HG03457 (cell line): ENCODE measurements around the gene SPACA9.

ENCODE experiments used
- ATAC-seq: cut with Tn5 transposase; IDR thresholded peaks from one replicate; pipeline ENCODE4 v1.9.1; 2021; ENCODE audit warnings: moderate number of reproducible peaks; ENCODE audit not compliant: unreplicated experiment

The SPACA9 gene

DNA sequence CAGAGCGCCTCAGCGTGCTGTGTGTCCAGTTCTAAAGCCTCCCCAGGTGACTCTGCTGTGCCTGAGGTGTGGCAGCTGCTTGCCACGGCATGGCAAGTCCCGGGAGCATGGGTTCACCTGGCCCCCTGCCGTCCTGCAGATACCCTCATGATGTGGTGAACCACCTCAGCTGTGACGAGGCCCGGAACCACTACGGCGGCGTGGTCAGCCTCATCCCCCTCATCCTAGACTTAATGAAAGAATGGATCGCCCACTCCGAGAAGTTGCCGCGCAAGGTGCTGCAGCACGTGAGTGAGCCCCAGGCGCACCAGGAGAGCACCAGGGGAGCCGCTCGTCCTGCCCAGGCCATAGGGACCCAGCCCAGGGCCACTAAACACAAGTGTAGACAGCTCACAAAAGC is 9.5 kb downstream of the SPACA9 start:
- no peak for ATAC-seq

DNA sequence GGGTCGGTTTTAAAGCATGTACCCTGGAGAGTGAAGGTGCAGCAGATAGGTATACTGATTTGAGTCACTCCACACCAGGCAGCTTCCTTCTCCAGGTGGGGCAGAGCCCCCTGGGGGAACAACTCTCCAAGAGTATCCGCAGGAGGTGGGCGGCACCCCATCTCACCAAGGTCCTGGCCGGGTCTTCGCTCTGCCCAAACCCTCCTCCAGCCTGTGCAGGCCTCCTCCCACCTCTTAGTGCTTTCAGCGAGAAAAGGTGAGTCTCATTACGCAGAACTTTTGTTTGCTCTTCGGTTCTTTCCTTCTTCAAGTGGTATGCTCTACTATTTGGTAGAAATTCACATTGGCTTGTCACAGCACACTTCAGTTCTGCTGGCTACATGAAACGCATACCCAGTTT is 13.7 kb downstream of the SPACA9 start:
- no peak for ATAC-seq

DNA sequence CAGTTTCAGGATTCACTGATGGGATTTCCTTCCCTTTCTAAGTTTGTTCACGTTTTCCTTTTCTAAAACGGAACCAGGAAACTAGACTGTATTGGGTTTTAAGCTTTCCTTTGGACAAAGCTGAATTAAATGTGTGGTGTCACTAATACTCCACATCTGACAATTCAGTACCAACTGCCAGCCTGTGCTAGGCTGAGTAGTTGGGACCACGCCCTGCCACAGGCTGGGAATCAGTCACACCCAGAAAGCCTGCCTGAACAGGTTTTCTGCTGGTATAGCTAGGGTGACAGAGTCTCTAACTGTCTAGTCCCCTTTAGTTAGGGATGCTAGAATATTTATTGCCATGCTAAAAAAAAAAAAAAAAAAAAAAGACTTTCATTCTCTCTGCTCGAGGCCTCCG is 15.6 kb downstream of the SPACA9 start:
- ATAC-seq, result no peak

DNA sequence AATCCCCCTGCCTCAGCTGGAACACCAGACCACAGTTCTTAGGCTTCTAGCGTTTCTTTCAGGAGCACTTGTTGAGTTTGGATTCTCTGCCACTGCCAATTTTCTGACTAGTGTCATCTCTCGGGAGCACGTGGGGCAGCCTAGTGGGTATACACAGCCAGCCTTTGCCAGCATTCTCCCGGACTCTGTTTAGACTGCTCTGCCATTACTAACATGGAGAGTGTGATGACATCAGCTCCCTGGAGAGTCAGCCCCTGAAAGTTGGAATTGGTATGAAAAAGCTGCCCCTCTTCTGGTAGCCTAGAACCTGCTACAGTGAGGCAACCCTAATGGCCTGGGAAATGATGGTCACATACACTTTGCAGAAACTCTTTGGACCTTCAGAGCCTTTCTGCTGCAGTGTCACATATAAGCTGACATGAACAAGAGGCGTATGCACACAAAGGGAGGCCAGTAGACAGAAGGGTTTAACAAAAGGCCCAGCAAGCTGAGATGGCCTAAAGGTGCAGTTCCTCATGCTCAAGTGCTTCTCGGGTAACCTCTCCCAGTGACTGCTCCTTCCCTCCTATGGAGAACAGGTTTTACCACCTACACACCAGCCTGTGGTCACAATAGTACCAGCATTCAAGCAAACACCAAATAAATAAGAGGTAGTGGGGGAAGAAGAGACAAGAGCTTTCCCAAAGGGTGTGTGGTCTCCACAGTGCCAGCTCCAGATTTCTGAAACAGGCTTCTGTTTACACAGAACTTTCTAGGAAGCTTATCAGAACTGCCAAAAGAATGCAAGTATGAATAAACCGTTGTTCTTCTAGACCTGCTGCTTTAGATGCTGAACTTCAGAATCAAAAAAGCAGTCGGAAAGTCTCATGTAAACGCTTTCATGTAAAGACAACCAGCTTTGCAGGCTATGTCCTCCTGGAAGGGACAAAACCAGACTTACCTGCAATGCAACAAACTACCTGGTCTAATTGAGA is 16.5 kb downstream of the SPACA9 start:
- no peak for ATAC-seq

DNA sequence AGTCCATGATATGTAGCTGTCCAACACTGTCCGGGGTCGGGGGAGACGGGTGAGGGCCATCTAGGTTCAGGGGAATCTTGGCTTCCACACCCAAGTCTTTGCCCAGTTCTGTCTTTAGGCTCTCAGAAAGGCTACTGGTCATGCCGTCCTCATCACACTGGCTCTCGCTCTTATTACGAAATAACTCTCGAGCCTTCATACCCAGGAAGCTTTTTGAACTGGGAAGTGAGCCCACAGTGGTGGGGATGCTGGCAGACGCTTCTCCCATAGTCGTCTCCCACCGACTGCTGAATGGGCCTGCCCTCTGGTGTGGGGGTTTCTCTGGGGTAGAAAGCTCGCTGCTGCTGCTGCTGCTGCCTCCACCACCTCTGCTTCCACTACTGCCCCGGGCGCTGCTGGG is 17.6 kb downstream of the SPACA9 start:
- ATAC-seq, result no peak

DNA sequence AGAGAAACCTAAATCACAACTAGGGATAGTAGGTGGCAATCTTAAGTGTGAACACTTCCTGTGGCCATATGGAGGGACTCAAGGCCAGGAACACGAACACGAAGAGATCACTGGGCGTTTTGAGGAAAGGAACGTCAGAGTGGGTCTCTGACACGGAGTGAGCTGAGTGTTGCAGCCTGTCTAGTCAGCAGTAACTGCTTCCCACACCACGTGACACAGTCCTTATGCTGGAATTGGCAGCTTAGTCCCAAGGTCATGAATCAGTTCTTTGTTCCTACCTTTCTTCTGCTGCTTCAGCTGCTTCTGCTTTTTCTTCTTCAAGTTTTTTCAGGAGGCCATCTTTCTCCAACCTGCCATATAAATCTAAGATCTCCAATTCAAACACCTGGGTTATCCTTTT is 18.2 kb downstream of the SPACA9 start:
- no peak for ATAC-seq

DNA sequence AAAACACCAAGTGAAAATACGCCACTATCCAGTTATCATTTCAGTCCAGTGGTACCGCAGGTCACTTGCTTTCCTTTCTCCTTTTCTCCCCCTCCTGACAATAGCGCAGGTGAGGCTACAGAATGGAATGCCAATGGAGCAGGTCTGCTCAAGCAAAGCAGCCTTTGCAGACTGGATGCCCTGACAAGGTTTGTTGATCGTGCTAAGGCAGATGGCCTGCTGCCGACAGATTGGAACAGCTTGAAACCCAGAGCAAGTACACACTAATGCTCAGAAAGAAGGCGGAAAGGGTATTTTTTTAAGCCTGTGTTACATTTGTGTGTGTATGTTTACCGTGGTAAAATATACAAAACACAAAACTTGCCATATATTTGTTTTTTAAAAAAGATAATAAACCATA is 19.4 kb downstream of the SPACA9 start:
- no peak for ATAC-seq

DNA sequence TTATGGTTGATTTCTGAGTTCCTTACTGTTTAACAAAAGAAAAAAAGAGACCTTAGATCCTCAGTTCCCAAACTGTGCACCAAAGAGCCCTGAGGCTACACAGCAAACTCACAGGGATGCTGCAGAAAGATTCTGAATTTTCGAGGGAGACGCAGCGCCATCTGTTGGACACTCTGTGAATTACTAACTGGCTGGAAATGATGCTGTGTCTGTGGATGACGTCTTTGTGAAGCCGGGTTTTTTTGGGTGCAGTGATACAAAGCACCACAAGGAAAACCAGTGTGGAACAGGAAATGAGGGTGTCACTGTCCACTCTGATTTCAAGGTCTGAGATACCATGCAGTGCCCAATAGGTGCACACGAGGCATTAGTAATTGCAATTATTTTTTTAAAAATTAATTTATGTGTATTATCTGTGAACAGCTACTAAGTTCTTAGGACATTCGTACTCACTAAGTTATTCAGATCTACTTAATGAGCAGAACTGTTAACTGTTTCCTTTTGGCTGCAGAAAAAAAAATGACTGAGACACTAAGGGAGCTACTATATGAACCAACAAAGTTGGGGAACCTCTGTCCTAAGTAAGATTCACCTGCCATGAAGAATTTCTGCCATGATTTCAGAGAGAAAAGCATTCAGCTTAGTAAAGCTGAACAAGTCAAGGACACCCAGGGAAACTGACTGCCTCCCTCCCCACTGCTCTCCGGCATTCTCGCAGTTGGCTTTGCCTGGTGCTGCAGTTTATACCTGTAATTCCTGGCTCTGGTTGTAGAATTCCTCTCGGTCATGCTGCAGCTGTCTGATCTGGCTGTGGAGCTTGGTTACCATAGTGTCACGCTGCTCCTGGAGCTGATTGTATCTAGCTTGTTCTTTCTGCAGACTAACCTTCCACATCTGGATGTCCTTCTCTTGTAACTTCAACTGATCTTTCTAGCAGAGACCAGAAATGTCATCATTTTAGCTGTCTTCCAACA is 23.4 kb downstream of the SPACA9 start:
- no peak for ATAC-seq

DNA sequence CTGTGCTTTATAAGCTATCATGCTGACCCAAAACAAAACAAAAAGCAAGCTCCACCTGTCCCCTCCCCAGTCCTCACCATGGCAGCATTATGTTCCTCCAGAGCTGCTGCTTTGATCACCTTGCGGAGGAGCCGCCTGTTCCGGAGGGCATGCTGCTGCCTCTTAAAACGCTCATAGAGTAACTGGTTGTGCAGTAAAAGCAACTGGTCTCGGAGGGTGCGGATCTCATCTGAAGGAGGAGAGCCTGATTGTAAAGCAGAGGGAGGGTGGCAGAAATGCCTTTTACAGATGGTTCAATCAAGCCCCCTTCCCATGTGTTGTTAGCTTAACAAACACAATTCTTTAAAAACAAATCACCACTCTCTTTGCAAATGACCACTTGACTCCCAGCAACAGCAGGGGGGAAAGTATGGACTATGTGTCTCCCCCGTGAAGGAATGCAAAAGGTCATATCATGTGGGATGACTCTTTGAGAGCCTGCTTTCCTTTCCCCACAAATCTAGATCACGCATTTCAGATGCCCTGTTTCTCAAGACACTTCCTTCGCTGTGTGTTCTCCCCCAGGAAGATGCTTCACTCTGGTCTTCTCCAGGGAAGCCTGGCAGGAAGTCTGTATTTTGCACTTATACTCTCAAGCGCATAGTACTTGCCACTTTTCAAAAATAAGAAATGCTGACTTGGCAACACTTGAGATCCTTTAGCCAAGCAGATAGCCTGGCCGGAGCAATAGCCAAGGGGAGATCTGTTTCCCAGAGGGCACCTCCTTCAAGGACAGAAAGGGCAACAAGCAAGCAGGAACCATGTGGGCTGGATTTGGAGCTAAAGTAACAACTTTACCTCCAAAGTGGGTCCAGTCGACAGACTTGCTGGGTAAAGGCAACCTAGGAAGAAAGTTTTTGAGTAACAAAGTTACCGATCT is 25.1 kb downstream of the SPACA9 start:
- no peak for ATAC-seq

DNA sequence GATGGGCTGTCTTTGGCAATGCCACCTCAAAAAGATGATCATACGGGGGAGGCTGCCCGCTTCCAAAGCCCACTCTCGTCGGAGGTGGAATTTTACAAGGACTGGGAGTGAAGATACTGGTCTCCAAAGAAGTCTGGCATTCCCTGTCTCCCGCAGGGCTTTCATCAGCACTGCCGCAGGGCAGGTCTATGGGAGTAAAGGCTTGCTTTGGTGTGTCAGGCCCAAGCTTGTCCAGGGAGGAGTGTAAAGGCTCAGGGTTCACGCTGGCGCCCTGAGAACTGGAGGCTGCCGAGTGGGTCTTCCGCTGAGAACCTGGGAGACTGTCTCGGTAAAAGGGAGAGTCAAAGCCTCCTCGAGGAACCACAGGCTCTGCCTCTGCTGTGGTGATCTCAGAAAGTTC is 27.0 kb downstream of the SPACA9 start:
- no peak for ATAC-seq

DNA sequence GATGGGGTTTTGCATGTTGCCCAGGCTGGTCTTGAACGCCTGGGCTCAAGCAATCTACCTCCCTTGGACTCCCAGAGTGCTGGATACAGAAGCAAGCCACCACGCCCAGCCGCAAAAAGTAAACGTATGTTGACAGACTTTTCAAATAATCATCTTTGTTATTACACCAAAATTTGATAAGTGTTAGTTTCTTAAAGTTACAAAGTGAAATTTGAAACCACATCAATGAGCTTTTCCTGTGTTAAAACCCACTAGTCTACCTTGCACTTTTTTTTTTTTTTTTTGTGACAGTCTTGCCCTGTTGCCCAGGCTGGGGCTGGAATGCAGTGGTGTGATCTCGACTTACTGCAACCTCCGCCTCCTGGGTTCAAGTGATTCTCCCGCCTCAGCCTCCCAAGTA is 29.9 kb downstream of the SPACA9 start:
- no peak for ATAC-seq

DNA sequence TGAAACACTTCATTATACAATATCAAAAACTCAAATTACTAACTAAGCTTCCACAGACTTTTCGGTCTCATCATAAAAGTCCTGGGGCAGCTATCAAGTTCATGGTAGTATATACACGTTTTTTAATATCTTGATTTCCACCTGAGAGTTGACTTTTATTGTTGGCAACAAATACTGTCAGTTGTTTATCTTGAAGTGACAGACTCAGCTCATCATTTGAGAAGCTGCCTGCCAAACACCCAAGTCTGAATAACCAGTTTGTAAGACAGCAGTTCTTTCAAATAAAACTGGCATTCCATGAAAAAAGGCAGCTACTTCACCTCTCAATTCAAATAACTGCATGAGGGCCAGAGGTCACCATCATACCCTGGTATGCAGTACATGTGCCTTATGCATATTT is 30.6 kb downstream of the SPACA9 start:
- ATAC-seq, result no peak

DNA sequence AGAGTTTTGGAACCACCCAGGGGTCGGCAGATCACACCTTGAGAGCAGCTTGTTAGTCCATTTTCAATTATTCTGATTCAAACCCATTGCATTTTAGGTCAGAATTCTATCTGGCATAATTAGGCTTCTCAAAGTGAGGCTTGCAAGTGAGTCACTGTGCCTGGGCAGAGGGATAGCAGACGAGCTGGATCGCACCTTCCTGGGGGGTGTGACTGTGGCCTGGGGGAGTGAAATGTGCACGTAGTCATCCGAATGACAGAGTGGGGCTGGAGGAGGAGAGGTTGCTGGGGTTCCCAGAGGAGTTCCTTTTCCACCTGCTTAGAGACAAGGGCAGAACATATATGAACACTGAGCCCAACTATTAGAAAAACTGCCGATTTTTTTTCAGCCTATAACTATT is 31.7 kb downstream of the SPACA9 start:
- no peak for ATAC-seq

DNA sequence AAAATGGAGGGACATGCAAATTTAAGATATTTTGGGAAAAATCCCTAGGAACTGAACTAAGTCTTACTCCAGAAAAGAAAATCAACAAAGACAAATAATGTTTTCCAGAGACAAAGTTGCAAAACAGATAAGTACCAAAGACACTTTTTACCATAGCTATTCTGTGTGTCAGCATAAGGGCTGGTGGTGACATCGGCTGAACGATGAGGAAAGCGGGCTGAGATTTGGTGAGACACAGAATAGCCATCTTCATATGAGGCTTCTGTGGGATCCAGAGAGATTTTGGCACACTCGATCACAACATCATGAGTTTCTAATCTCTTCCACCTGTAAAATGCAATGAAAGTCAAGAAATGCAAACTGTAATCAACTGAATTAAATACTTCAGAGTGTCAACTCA is 33.4 kb downstream of the SPACA9 start:
- no peak for ATAC-seq

DNA sequence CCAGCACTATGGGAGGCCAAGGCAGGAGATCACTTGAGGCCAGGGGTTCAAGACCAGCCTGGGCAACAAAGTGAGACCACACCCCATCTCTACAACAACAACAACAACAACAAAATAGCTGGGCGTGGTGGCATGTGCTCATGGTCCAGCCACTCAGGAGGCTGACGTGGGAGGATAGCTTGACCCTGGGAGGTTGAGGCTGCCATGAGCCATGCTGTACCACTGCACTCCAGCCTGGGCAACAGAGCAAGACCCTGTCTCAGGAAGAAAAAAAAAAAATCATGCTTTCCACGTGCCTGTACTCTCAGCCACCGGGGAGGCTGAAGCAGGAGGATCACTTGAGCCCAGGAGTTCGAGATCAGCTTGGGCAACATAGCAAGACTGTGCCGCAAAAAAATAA is 36.2 kb downstream of the SPACA9 start:
- ATAC-seq, result no peak

DNA sequence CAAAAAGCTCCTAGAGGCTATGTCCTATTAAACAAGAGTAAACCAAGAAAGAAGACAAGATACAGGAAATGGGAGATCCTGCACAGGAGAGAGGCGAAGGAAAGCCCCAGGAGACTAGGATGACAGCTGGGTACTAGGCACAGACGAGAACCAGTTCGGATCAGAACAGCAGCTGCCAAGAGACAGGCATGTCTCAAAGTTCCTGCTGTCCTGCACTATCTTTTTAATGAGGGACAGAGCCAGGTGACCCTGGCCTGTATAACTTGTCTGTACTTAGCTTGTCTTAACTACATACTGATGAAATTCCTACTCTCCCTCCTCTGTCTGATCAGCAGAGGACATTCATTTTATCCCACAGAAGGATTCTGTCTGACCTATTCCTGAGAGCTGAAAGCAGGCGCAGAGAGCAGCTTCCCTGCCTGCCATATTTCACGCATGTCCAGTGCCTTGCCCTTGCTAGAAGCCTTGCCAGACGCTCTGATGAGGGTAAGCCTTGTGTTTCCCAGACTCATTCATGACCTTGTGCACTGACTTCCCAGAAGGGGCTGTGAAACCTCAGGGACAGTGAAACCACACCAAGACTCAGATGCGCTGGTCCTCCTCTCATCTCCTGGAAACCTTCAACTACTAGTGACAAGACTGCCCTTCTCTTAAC is 41.0 kb downstream of the SPACA9 start:
- no peak for ATAC-seq

DNA sequence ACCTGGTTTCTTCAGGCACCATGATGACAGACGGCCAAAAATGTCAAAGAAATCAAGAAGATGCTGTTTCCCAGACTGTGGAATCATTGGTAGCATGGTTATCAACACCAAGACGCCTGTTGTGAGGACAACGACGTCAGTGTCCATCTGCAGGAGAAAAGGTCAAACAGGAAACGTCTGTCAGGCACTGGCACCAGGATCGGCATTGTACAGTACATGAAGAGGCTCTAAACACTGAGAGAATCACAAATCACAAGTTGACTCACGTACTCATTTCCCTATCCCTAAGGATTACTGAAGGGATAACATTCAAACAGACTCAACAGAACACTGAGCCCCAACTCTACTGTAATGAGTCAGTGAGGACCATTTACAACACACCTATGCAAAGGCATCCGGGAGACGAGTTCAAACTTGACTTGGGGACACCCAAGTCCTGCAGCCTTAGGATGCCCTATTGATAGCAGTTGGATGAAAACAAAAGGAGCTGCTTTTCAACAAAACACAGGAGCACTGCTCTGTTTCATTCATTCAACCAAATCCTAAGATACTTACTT is 44.7 kb downstream of the SPACA9 start:
- no peak for ATAC-seq

DNA sequence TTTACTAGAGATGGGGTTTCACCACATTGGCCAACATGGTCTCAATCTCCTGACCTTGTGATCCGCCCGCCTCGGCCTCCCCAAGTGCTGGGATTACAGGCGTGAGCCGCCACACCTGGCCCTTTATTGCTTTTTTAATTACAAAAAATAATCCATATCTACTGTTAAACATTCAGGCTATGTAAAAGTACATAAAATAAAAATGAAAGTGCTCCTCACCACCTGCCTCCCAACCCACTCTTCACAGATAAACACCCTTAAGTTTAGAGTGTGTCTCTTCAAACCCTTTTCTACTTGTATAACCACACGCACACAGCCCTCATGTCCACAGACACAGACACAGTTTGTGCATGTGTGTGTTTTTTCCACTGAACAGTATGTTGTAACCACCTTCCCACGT is 49.0 kb downstream of the SPACA9 start:
- no peak for ATAC-seq

DNA sequence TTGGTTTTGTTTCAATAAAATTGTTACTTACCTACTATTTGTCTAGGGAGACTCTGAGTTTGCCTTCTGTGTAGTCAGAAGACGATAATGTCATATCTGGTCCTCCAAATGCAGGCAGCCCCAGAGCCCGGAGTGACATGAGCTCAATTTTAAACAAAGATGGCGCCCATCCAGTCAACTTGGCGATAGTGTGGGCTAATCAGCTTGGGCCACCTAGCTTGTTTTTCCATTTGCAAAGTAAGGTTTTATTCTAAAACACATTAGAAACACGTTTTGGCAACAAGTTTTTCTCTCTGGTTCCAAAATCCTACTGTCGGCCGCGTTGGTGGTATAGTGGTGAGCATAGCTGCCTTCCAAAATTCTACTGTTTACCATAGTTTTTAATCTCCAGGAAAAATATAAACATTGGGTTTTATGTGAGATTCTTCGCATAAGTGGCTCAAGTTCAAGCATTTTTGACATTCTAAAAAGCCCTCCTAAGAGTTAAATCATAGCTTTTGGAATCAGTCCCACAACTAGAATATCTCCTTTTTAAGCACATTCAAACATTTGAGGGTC is 52.6 kb downstream of the SPACA9 start:
- ATAC-seq, result no peak

DNA sequence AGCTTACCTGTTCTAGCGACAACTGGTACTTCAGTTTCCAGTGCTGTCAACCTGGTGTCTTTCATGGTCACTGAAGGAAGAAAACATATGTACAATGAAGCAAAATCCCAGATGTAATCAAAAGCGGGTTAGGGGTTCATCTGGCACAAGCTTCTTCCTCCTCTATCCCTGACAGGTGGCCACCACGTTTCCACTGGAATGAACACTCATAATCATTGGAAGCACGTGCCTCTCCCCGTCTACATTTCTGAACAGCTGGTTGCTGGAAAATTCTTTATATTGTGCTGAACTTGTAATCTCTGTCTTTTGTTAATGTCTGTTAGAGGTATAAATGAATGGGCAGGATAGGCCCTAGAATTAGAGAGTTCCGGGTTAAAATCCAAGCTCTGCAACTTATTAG is 56.3 kb downstream of the SPACA9 start:
- no peak for ATAC-seq
